GM21390 (cell line): ENCODE measurements around the gene ZNF236.

Source experiments
- ATAC-seq: cut with Tn5 transposase; IDR thresholded peaks from one replicate; pipeline ENCODE4 v1.9.1; 2021; ENCODE audit not compliant: unreplicated experiment

The ZNF236 gene

GRCh38 chr18:77000527-77000926 lies 178.2 kb downstream of the ZNF236 start:
- ATAC-seq = no peak

GRCh38 chr18:77001041-77001440 lies 178.7 kb downstream of the ZNF236 start:
- no peak for ATAC-seq

- no peak for ATAC-seq
Measured at GRCh38 chr18:77001979-77002378, 179.6 kb downstream of the ZNF236 start.

- no peak for ATAC-seq
Measured at GRCh38 chr18:77002496-77002895, 180.1 kb downstream of the ZNF236 start.

- no peak for ATAC-seq
Measured at GRCh38 chr18:77003316-77003715, 181.0 kb downstream of the ZNF236 start.

DNA sequence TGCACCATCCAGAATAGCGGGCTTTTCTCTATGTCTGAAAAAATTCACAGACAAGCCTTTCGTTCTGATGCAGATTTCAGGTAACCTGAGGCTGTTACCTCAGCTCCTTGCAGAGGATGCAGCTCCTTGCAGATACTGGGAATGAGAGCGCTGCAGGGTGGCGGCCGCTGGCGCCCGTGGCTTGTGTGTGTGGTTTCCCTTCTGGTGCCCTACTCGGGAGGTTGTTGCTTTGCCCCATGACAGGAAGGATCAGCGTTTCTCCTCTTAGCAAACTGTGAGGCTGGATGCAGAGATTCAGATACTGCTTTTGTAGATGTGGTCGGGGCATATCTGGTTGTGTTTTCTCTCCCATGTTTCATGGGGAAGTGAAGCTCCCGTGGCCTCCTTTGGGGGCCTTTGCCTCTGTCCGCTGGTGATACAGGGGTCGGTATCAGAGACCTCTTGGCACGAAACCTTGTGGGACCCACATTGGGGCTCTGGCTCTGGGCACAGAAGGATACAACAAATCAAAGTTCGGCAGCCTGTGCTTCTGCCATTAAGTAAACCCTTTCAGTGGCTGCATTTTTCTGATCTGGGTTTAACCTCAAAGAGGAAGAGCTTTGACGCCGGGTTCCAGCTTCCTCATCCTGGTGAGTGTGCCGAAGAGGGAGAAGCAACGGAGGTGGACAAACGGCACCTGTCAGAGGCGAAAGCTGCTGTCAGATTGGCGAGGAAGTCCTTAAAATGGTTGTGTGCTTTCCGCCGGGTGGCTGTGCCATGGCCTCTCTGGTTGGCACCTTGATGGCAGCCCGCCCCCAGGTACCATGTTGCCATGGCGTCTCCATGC lies 182.4 kb downstream of the ZNF236 start:
- ATAC-seq = no peak

DNA sequence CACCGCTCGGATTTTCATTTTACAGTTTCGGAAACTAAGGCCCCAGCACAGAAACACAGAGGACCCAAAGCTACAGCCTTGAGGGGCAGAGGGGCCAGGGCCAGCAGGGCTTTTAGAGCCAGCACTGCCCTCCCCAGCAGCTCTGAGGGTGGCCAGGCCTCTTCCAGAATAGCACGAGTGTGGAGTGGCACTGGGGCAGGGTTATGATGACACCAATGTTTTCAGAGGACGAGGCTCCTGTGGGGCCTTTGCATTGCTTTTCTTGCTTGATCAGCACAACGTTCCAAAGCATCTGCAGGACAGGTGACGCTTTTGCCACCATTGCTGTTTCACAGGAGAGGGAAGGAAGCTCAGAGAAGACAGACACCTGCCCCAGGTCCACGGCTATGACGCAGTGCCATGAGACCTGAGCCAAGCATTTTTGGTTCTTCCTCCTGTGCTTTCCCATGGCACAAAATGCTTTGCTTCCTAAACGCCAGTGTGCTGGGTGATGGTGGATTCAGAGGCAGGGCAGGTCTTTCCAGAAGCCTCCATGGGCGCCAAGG lies 183.4 kb downstream of the ZNF236 start:
- ATAC-seq = no peak

GRCh38 chr18:77006305-77007175 lies 184.2 kb downstream of the ZNF236 start:
- no peak for ATAC-seq

DNA sequence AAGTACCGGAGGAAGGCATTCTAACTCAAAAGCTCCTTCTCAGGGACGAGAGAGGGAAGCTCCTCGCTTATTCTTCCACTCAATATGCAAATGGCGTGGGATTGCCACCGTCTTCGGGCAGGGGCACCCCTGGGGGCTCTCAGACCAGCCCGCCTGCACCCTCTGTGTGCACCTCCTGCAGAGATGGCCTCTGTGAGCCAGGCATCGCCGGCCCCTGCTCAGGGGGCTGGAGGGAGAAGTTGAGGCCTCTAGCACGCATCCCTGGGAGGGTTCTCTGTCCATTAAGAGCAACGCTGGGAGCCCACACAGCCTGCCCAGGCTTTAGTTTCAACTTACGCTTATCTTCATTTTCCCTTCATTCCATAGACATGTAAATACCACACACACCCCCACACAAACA lies 184.9 kb downstream of the ZNF236 start:
- ATAC-seq = no peak

DNA sequence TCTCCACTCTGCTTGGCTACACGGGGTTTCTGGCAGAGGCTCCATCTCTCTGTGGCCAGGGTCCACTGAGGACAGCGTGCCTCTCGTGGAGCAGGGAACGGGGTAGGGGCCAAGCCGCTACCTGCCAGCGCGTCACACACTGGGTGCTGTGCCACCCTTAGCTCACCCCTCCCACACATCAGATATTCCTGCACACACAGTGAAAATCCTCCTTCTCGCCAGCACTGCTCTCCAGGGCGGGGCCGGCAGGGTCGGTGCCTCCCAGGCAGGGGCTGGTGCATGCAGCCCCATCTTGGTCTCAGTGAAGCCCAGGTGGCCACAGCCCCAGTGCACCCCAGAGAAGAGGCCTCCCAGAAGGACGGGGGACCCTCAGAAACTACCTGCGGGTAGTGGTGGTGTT lies 185.6 kb downstream of the ZNF236 start:
- ATAC-seq = no peak

DNA sequence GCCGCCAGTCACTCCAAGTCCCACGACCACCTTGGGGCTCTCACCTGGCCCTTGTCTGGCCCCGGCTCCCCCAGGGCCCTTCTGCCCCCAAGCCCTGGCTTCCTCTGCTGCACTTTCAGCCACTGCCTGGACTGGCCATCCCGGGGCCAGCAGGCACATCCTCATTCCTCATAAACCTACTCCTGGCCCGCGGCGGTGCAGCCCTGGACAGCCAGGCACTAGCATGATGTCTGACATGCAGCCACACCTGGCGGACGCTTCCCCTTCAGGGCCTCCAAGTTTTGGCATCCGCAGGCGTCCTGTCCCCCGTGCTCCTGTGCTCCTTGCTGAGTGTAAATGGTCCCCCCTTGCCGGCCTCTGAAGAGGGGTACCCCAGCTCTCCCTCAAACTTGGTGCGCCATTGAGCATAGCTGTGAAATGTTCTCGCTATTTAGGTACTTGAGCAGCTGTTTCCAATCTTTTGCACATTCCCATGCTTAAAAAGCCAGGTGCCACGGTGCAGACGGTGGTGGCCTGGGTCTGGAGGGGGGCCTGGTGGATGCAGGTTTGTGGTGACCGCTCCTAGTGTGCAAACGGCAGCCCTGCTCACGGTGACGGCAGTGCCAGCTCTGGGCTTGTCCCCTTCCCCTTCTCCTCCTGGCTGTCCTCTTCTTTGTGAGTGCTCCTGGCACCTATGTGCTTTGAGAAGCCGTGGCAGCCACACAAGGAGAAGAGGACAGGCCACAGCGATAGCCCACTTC lies 186.4 kb downstream of the ZNF236 start:
- no peak for ATAC-seq

- ATAC-seq = no peak
Measured at GRCh38 chr18:77009675-77010074, 187.3 kb downstream of the ZNF236 start.

GRCh38 chr18:77012120-77012519 lies 189.8 kb downstream of the ZNF236 start:
- no peak for ATAC-seq

- ATAC-seq = no peak
Measured at GRCh38 chr18:77012806-77013541, 190.6 kb downstream of the ZNF236 start.

GRCh38 chr18:77013811-77014521 lies 191.6 kb downstream of the ZNF236 start:
- ATAC-seq = no peak

DNA sequence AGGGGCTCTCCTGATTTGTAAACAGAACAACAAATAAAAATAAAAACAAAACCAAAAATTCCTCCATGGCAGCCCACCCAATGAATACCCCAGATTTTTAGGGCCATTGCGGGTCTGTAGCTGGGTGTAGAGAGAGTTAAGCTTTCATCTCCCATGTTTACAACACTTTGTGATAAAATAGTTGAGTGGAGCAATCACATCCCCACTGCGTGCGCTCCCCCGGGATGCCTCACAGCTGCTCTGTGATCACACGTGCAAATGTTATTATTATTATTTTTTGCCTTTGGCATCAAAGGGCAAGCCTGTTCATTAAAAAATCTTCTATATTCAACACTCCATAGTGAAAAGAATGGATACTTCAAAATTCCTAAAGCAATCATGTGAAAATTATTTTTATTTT lies 192.2 kb downstream of the ZNF236 start:
- ATAC-seq = no peak

DNA sequence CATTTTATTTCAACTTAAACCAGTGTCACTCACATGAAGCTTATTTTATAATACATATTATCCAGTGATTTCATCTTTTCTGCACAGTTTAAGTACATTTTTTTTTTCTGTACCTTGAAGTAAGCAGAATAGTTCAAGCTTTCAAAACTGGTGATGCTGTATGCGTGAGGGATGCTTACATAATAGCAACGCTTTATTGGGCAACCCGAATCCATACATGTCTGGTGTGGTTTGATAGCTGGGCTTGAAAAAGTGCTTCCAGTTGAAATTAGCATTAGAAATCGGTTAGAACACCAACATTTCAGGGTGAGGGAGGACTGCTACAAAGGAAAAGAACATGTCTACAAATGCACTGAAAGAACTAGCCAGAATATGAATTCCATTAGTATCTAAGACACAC lies 192.8 kb downstream of the ZNF236 start:
- no peak for ATAC-seq

DNA sequence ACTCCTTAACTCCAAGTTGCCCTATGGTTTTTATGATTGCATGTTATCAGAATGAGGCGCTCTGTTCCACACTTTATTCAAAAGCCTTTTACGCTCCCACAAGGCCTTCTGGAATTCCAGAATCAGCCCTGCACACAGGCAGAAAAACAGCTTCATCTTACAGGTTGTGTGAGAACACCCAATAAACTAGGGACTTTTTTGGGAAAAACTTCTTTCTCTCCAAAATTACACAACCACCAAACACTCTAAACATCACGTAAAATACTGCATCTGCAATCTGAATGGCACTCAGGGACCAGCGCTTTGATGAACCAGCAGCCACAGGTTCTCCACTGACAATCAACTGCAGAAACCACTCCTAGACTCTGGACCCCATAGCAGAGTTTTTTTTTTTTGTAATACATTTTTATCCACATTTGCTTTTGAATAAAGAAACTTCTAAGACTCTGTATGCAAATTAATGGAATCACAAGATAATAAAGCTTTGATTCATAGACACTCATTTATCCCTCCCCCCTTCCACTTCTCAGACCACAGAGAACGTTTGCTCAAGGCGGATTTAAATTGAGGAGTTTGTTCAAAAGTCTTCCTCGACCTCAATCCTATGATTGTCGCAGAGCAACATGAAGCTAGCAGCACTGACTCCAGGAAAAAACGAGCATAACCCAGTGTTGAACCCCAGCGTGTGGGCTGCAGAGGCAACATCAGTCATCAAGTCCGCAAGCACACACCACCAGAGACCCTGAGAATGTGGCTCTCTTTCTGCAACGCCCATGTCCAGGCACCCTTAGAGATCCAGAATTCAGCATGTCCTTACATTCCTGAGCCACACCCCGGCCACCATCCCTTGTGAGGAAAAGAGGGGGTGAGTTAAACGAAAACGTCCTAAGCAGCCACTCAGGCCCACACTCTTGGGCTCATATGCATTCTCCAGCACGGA lies 193.7 kb downstream of the ZNF236 start:
- ATAC-seq = no peak

- ATAC-seq = no peak
Measured at GRCh38 chr18:77016936-77017335, 194.6 kb downstream of the ZNF236 start.
